OCI-LY3 (cell line): ENCODE results near the gene SERPINE1.

Experiments used
- H2AFZ ChIP-seq: fragments of 200-600, 300-600 bp; shearing (Covaris generic); 2 replicates; pipeline ENCODE4 v1.6.0; 2014; ENCODE audit warnings: antibody characterized with exemption, low read depth, low read length
- H3K27ac ChIP-seq: fragments of 200-600, 300-600 bp; sonication (generic); 2 replicates; pipeline ENCODE4 v1.5.1; 2014; ENCODE audit warnings: mild to moderate bottlenecking, low read length, moderate library complexity, mixed read lengths
- H3K27me3 ChIP-seq: fragments of 200-600, 300-600 bp; sonication (generic); 2 replicates; pipeline ENCODE4 v1.6.1; 2014; ENCODE audit warnings: low read depth, low read length, mixed read lengths
- H3K36me3 ChIP-seq: fragments of 200-600, 300-600 bp; sonication (generic); replicated peaks from 2 replicates; pipeline ENCODE3; 2014; ENCODE audit warnings: low read depth, low read length, mixed read lengths
- H3K4me1 ChIP-seq: fragments of 300-600, 200-600 bp; sonication (generic); 2 replicates; pipeline ENCODE4 v1.6.1; 2014; ENCODE audit warnings: low read length, mixed read lengths
- H3K4me2 ChIP-seq: fragments of 200-600, 300-600 bp; sonication (generic); 2 replicates; pipeline ENCODE4 v1.6.1; 2014; ENCODE audit warnings: low read length, mixed read lengths
- H3K4me3 ChIP-seq: fragments of 300-600, 200-600 bp; sonication (generic); 2 replicates; pipeline ENCODE4 v1.5.1; 2014; ENCODE audit warnings: antibody characterized with exemption, mild to moderate bottlenecking, low read length, moderate library complexity
- H3K79me2 ChIP-seq: fragments of 300-600, 200-600 bp; shearing (Covaris generic); 2 replicates; pipeline ENCODE4 v1.6.1; 2014; ENCODE audit warnings: mild to moderate bottlenecking, low read length, mixed read lengths
- H3K9ac ChIP-seq: fragments of 300-600, 200-600 bp; shearing (Covaris generic); 2 replicates; pipeline ENCODE4 v1.6.0; 2014; ENCODE audit warnings: mild to moderate bottlenecking, low read length, moderate library complexity
- H3K9me3 ChIP-seq: fragments of 200-600, 300-600 bp; shearing (Covaris generic); 2 replicates; pipeline ENCODE4 v1.6.1; 2014; ENCODE audit warnings: low read length, mixed read lengths; ENCODE audit not compliant: insufficient read depth
- H4K20me1 ChIP-seq: fragments of 200-600, 300-600 bp; sonication (generic); 2 replicates; pipeline ENCODE4 v1.6.1; 2016; ENCODE audit warnings: low read length, mixed read lengths; ENCODE audit not compliant: insufficient read depth
- EZH2phosphoT487 ChIP-seq: fragments of 200-600 bp; shearing (Covaris generic); IDR thresholded peaks from 2 replicates; pipeline ENCODE4 v1.6.1; 2018; ENCODE audit warnings: antibody characterized with exemption, mixed run types, low read depth
- TF ChIP-seq, protein P1 (sequence below): fragments of 200-600, 300-600 bp; sonication (generic); IDR thresholded peaks from 2 replicates; pipeline ENCODE4 v1.5.1; 2014; ENCODE audit warnings: antibody characterized with exemption, low read length, low read depth

SERPINE1 gene

DNA sequence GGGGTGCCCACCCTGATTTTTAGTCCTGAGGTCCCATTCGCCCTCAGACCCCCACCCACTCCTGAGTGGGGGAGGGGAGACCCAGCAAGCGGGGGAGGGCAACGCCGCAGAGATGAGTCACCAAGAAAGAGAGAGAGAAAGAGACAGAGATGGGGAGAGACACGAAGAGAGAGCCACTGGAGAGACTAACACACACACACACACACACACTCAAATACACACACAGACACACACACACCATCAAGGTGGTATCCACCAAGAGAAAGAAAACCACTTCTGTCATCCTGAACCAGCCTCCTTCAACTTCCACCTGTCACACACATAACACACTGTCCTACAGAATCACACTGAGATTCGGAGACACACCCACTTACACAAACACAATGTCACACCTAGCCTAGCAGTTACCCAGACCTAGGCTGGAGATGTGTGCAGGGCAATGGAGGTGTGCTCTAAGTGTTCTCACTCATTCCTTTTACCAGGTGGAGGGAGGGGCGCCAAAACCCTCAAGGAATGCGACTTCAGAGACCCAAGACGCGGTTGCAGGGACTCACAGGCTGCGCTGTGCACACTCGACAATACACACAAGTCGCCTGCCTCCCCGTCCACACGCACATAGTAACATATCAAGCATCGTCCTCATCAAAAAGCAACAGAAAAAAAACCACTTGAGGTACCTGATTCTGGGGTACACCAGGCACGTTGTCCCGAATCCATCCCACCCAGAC lies 42.4 kb downstream of the SERPINE1 start:
- TF ChIP-seq EZH2phosphoT487 = no peak
- no peaks in the 10 kb centered on the region for H3K9me3 ChIP-seq
- H3K4me1 ChIP-seq = peaks cover 21% of the 10 kb centered on the region
- H3K4me3 ChIP-seq = peak overlapping the region; percentile 75
- no peaks in the 10 kb centered on the region for H3K79me2 ChIP-seq
- H4K20me1 ChIP-seq = no peaks in the 10 kb centered on the region
- H3K36me3 ChIP-seq = no peaks in the 10 kb centered on the region
- peak overlapping the region; percentile 99 for H3K4me2 ChIP-seq
- H3K27ac ChIP-seq = no peak overlapping the region
- peak overlapping the region; percentile 97 for H2AFZ ChIP-seq
- peaks cover 42% of the 10 kb centered on the region for H3K27me3 ChIP-seq
- H3K9ac ChIP-seq = 0 out of 2 replicates have a peak overlapping the region, but pooled peaks have one; percentile 28

DNA sequence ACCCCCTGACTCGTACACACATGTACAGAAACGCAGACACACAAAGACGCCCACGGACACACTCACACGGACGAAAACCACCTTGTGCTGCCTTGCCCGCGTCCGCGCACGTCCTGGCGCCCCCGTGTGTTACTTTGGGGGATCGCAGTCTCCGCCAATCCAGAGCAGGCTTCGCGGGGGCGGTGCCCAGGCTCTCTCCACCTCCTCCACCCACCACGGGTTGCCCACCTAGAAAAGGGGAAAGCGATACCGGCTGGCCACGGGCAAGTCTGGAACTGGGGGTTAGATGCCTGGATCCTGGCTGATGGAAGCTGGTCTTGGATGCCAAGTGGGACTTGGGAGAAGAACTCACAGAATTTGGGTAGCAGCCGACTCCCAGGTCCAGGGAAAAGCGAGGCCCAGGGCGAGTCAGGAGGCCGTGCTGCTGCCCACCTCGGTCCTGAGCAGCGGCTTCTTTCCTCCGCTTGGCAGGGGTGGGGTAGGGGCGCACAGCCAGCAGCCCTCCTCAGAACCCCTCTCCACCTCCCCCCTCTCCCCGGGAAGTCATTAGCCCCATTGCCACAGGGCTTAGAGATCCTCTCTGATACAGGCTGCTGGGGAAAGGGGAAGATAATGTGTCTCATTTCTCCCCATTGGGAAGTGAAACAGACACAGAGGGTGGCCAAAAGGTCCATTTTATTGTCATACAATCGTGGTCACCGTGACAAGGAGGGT lies 43.1 kb downstream of the SERPINE1 start:
- Histone ChIP-seq H3K9me3 (no peaks in the 10 kb centered on the region), H3K27ac (no peak overlapping the region), H3K27me3 (peaks cover 42% of the 10 kb centered on the region), H3K4me2 (peak overlapping the region; percentile 99), H4K20me1 (no peaks in the 10 kb centered on the region), H3K9ac (0 out of 2 replicates have a peak overlapping the region, but pooled peaks have one; percentile 28), H3K4me1 (peaks cover 21% of the 10 kb centered on the region), H3K4me3 (peak overlapping the region; percentile 75), H2AFZ (peak overlapping the region; percentile 97), H3K36me3 (no peaks in the 10 kb centered on the region), H3K79me2 (no peaks in the 10 kb centered on the region)
- TF ChIP-seq, protein P1, sequence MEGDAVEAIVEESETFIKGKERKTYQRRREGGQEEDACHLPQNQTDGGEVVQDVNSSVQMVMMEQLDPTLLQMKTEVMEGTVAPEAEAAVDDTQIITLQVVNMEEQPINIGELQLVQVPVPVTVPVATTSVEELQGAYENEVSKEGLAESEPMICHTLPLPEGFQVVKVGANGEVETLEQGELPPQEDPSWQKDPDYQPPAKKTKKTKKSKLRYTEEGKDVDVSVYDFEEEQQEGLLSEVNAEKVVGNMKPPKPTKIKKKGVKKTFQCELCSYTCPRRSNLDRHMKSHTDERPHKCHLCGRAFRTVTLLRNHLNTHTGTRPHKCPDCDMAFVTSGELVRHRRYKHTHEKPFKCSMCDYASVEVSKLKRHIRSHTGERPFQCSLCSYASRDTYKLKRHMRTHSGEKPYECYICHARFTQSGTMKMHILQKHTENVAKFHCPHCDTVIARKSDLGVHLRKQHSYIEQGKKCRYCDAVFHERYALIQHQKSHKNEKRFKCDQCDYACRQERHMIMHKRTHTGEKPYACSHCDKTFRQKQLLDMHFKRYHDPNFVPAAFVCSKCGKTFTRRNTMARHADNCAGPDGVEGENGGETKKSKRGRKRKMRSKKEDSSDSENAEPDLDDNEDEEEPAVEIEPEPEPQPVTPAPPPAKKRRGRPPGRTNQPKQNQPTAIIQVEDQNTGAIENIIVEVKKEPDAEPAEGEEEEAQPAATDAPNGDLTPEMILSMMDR = peak; percentile 86
- TF ChIP-seq EZH2phosphoT487 = no peak

DNA sequence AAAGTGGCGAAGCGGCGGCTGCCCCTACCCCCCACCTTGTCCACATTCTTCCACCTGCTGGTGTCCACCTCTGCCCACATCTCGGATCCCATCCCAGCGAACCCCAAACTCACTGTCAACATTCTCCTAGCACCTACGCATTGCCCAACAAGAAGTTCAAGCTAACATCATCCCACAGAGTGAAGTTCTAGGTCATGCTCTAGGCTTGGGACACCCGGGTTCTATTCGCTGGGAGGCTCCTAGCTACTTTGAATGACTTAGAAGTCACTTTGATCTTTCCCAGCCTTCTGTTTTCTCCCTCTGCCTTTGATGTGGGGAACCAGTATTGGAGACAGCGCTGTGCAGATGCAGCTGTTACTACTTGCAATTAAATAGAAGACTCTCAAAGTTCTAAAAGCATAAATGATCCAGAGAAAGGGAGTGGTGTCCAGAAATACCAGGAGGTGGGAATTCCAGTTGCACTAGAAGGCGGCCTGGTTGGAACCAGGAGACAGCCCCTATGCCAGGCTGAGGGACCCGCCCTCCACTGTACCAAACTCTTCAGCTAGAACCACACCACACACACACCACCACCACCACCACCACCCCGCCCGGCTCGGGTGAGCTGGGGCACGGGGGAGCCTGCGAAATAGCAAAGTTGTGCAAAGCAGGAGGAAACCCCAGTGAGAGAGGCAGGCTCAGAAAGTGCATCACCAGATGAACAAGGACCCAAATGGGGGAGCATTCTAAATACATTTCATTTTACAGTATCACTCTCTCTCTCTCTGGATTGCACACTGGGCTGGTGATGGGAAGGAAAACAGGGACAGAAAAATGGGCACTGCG lies 43.9 kb downstream of the SERPINE1 start:
- no peak overlapping the region for H3K27ac ChIP-seq
- TF ChIP-seq EZH2phosphoT487 = no peak
- TF ChIP-seq, protein P1 = no peak
- no peak overlapping the region for H3K9ac ChIP-seq
- no peak overlapping the region for H3K4me3 ChIP-seq
- H3K27me3 ChIP-seq = peaks cover 42% of the 10 kb centered on the region
- no peaks in the 10 kb centered on the region for H4K20me1 ChIP-seq
- no peaks in the 10 kb centered on the region for H3K79me2 ChIP-seq
- no peak overlapping the region for H3K4me2 ChIP-seq
- H2AFZ ChIP-seq = no peak overlapping the region
- no peaks in the 10 kb centered on the region for H3K36me3 ChIP-seq
- H3K4me1 ChIP-seq = peaks cover 21% of the 10 kb centered on the region
- no peaks in the 10 kb centered on the region for H3K9me3 ChIP-seq

DNA sequence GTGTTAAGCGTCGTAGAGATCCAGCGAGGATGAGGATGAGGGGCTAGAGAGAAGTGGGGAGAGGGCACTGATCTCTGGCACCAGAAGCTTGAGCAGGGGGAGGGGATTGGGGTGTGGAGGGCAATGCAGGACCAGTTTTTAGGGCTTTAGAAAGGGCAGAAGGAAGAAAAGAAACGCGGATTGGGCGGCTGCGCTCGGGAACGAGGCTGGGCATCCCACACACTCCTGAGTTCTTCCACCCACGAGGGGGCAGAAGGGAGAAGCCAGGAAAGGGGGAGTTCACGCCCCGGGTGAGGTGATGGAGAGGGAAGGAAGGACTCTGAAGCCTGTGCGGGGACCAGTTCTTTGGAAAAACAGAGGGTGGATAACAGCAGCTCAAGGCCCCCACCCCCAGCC lies 44.5 kb downstream of the SERPINE1 start:
- peaks cover 42% of the 10 kb centered on the region for H3K27me3 ChIP-seq
- no peaks in the 10 kb centered on the region for H4K20me1 ChIP-seq
- H3K9me3 ChIP-seq = no peaks in the 10 kb centered on the region
- H3K9ac ChIP-seq = no peak overlapping the region
- H3K36me3 ChIP-seq = no peaks in the 10 kb centered on the region
- no peaks in the 10 kb centered on the region for H3K79me2 ChIP-seq
- H3K4me3 ChIP-seq = no peak overlapping the region
- no peak overlapping the region for H3K27ac ChIP-seq
- peaks cover 21% of the 10 kb centered on the region for H3K4me1 ChIP-seq
- no peak overlapping the region for H2AFZ ChIP-seq
- TF ChIP-seq, protein P1 = no peak
- no peak for TF ChIP-seq EZH2phosphoT487
- no peak overlapping the region for H3K4me2 ChIP-seq
